OCI-LY3 (cell line): ENCODE results near the gene CNNM2.

Experiments used
- H2AFZ ChIP-seq: fragments of 200-600, 300-600 bp; shearing (Covaris generic); 2 replicates; pipeline ENCODE4 v1.6.0; 2014; ENCODE audit warnings: antibody characterized with exemption, low read depth, low read length
- H3K27ac ChIP-seq: fragments of 200-600, 300-600 bp; sonication (generic); 2 replicates; pipeline ENCODE4 v1.5.1; 2014; ENCODE audit warnings: mild to moderate bottlenecking, low read length, moderate library complexity, mixed read lengths
- H3K27me3 ChIP-seq: fragments of 200-600, 300-600 bp; sonication (generic); 2 replicates; pipeline ENCODE4 v1.6.1; 2014; ENCODE audit warnings: low read depth, low read length, mixed read lengths
- H3K36me3 ChIP-seq: fragments of 200-600, 300-600 bp; sonication (generic); replicated peaks from 2 replicates; pipeline ENCODE3; 2014; ENCODE audit warnings: low read depth, low read length, mixed read lengths
- H3K4me1 ChIP-seq: fragments of 300-600, 200-600 bp; sonication (generic); 2 replicates; pipeline ENCODE4 v1.6.1; 2014; ENCODE audit warnings: low read length, mixed read lengths
- H3K4me2 ChIP-seq: fragments of 200-600, 300-600 bp; sonication (generic); 2 replicates; pipeline ENCODE4 v1.6.1; 2014; ENCODE audit warnings: low read length, mixed read lengths
- H3K4me3 ChIP-seq: fragments of 300-600, 200-600 bp; sonication (generic); 2 replicates; pipeline ENCODE4 v1.5.1; 2014; ENCODE audit warnings: antibody characterized with exemption, mild to moderate bottlenecking, low read length, moderate library complexity
- H3K79me2 ChIP-seq: fragments of 300-600, 200-600 bp; shearing (Covaris generic); 2 replicates; pipeline ENCODE4 v1.6.1; 2014; ENCODE audit warnings: mild to moderate bottlenecking, low read length, mixed read lengths
- H3K9ac ChIP-seq: fragments of 300-600, 200-600 bp; shearing (Covaris generic); 2 replicates; pipeline ENCODE4 v1.6.0; 2014; ENCODE audit warnings: mild to moderate bottlenecking, low read length, moderate library complexity
- H3K9me3 ChIP-seq: fragments of 200-600, 300-600 bp; shearing (Covaris generic); 2 replicates; pipeline ENCODE4 v1.6.1; 2014; ENCODE audit warnings: low read length, mixed read lengths; ENCODE audit not compliant: insufficient read depth
- H4K20me1 ChIP-seq: fragments of 200-600, 300-600 bp; sonication (generic); 2 replicates; pipeline ENCODE4 v1.6.1; 2016; ENCODE audit warnings: low read length, mixed read lengths; ENCODE audit not compliant: insufficient read depth
- CTCF ChIP-seq: fragments of 200-600, 300-600 bp; sonication (generic); IDR thresholded peaks from 2 replicates; pipeline ENCODE4 v1.5.1; 2014; ENCODE audit warnings: antibody characterized with exemption, low read length, low read depth
- EZH2phosphoT487 ChIP-seq: fragments of 200-600 bp; shearing (Covaris generic); IDR thresholded peaks from 2 replicates; pipeline ENCODE4 v1.6.1; 2018; ENCODE audit warnings: antibody characterized with exemption, mixed run types, low read depth

CNNM2 gene

GRCh38 chr10:102945449-102945848 lies 27.4 kb downstream of the CNNM2 start:
- no peaks in the 10 kb centered on the region for H3K79me2 ChIP-seq
- no peak for TF ChIP-seq EZH2phosphoT487
- no peak for TF ChIP-seq CTCF
- no peak overlapping the region for H3K4me3 ChIP-seq
- no peak overlapping the region for H2AFZ ChIP-seq
- no peaks in the 10 kb centered on the region for H3K27me3 ChIP-seq
- no peaks in the 10 kb centered on the region for H3K36me3 ChIP-seq
- no peaks in the 10 kb centered on the region for H4K20me1 ChIP-seq
- H3K4me2 ChIP-seq = no peak overlapping the region
- H3K9ac ChIP-seq = no peak overlapping the region
- no peaks in the 10 kb centered on the region for H3K9me3 ChIP-seq
- no peaks in the 10 kb centered on the region for H3K4me1 ChIP-seq
- H3K27ac ChIP-seq = no peak overlapping the region

GRCh38 chr10:102945962-102946361 lies 27.9 kb downstream of the CNNM2 start:
- H3K4me3 ChIP-seq = no peak overlapping the region
- H3K9me3 ChIP-seq = no peaks in the 10 kb centered on the region
- no peaks in the 10 kb centered on the region for H3K79me2 ChIP-seq
- H3K9ac ChIP-seq = no peak overlapping the region
- no peak overlapping the region for H3K27ac ChIP-seq
- no peaks in the 10 kb centered on the region for H3K27me3 ChIP-seq
- H3K4me1 ChIP-seq = no peaks in the 10 kb centered on the region
- no peaks in the 10 kb centered on the region for H4K20me1 ChIP-seq
- H3K36me3 ChIP-seq = no peaks in the 10 kb centered on the region
- H3K4me2 ChIP-seq = no peak overlapping the region
- H2AFZ ChIP-seq = no peak overlapping the region
- TF ChIP-seq EZH2phosphoT487 (no peak), CTCF (no peak)

- Histone ChIP-seq H3K27ac (no peak overlapping the region), H2AFZ (no peak overlapping the region), H3K4me1 (no peaks in the 10 kb centered on the region), H3K79me2 (no peaks in the 10 kb centered on the region), H3K27me3 (no peaks in the 10 kb centered on the region), H3K4me2 (no peak overlapping the region), H3K9me3 (no peaks in the 10 kb centered on the region), H3K36me3 (no peaks in the 10 kb centered on the region), H4K20me1 (no peaks in the 10 kb centered on the region), H3K9ac (no peak overlapping the region), H3K4me3 (no peak overlapping the region)
- TF ChIP-seq CTCF (no peak), EZH2phosphoT487 (no peak)
These were observed 28.9 kb downstream of the CNNM2 start for GRCh38 chr10:102946992-102947391.

DNA sequence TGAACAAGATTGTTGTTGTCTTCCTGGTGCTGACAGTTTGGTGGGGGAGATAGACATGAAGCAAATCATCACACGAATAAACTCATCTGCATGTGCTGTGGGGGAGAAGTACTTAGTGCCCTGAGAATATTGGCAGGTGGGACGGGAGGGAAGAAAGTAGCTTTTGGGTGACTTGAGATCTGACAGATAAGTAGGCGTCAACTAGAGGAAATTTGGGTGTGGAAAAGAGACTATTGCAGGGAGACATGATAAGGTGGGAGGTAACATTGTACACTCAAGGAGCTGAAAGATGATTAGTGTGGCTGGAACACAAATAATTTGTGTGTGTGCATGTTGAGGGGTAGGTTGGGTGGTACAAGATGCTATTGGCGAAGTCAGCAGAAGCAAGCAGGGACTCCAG lies 30.1 kb downstream of the CNNM2 start:
- Histone ChIP-seq H3K27ac (no peak overlapping the region), H3K4me1 (no peaks in the 10 kb centered on the region), H3K4me3 (no peak overlapping the region), H3K9ac (no peak overlapping the region), H3K27me3 (no peaks in the 10 kb centered on the region), H4K20me1 (no peaks in the 10 kb centered on the region), H2AFZ (no peak overlapping the region), H3K4me2 (no peak overlapping the region), H3K79me2 (no peaks in the 10 kb centered on the region), H3K36me3 (no peaks in the 10 kb centered on the region), H3K9me3 (no peaks in the 10 kb centered on the region)
- no peak for TF ChIP-seq CTCF
- no peak for TF ChIP-seq EZH2phosphoT487
